Measurements from ENCODE around the gene FFAR4. TPM values are rescaled to one million over a fixed set of nuclear protein-coding genes. Genes with fewer than 3 reads are reported as not detected.
A peak's percentile ranks its signal among the peaks of the same experiment; 100 is the strongest.

FFAR4 gene
- total RNA-seq, 1 experiment from 2014 or later: 0.92 TPM

DNA sequence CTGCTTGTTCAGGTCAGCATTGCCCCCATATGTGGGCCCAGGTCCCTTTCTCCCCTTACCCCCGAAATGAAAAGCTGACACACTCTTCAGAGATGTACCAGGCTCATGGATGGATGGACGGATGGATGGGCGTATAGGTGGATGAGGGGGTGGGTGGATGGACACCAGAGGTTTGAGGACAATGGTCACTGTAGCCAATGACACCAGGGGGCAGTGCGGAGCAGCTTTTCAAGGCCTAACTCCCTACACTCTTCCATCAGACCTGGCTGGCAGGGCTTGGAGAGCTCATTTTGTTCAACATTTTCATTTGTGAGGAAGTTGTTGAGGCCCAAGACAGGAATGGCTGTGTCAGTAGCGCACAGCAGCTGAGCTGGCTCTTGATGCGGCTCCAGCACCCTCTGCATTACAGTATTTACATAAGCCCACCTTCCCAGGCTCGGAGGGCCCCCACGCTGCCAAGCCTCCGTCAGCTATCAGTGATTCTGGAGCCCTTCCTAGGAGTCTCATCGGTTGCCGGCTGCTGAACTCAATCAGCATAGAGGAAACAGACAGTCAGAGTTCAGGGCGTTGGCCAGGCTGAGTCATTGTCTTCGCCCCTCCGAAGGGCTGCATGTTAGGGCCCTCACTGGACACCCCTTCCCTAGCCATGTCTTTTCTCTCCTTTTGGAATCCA, 11.6 kb upstream of the FFAR4 start:
- TF ChIP-seq, protein P1, sequence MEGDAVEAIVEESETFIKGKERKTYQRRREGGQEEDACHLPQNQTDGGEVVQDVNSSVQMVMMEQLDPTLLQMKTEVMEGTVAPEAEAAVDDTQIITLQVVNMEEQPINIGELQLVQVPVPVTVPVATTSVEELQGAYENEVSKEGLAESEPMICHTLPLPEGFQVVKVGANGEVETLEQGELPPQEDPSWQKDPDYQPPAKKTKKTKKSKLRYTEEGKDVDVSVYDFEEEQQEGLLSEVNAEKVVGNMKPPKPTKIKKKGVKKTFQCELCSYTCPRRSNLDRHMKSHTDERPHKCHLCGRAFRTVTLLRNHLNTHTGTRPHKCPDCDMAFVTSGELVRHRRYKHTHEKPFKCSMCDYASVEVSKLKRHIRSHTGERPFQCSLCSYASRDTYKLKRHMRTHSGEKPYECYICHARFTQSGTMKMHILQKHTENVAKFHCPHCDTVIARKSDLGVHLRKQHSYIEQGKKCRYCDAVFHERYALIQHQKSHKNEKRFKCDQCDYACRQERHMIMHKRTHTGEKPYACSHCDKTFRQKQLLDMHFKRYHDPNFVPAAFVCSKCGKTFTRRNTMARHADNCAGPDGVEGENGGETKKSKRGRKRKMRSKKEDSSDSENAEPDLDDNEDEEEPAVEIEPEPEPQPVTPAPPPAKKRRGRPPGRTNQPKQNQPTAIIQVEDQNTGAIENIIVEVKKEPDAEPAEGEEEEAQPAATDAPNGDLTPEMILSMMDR (IDR thresholded peaks at IDR 0.05): peak; percentile 91
- TF ChIP-seq SIN3A (IDR thresholded peaks at IDR 0.05; ENCODE audit: borderline replicate concordance, insufficient read depth, low read depth, low read length): no peak
- no peaks in the 10 kb centered on the region for H3K36me3 ChIP-seq (ENCODE audit: control insufficient read depth, insufficient read depth, low read length)
- POLR2A ChIA-PET: interaction anchor here (0.5 to 0.6 kb wide), 2 partner anchors 116 to 253 kb away, joined by 3 read pairs; no protein-coding TSS in a partner anchor
- intact Hi-C loops (cut with micrococcal nuclease; ENCODE audit: unreplicated experiment) (loop anchor here (1.0 to 10.0 kb wide), 2 partner anchors 125 to 260 kb away; no protein-coding TSS in a partner anchor), in situ Hi-C loops (cut with HindIII; ENCODE audit: low pct_unique_long_range_greater_than_20kb, low sequenced_read_pairs) (no loop called here)
- DNase-seq (ENCODE audit: low read depth, low spot score): peak; percentile 53
- ATAC-seq: peak; percentile 96
- H3K4me1 ChIP-seq (ENCODE audit: control insufficient read depth, insufficient read depth, low read length): no peaks in the 10 kb centered on the region
- H3K27me3 ChIP-seq (ENCODE audit: control insufficient read depth, insufficient read depth, low read length): no peaks in the 10 kb centered on the region
- no peaks in the 10 kb centered on the region for H3K9me3 ChIP-seq (ENCODE audit: control insufficient read depth, insufficient read depth, low read depth, low read length)
- CTCF ChIA-PET: interaction anchor here (0.6 to 1.9 kb wide), 14 partner anchors 9 to 263 kb away, joined by 3 to 24 read pairs (median 4); partner anchors contain the start of gene FRA10AC1
- no TSS peak for BruUV-seq (replicated peaks)
- H3K27ac ChIP-seq (ENCODE audit: low read length): no peak overlapping the region
- no peak overlapping the region for H3K4me3 ChIP-seq (ENCODE audit: low read depth in 2 of 2, low read length in 2 of 2)

DNA sequence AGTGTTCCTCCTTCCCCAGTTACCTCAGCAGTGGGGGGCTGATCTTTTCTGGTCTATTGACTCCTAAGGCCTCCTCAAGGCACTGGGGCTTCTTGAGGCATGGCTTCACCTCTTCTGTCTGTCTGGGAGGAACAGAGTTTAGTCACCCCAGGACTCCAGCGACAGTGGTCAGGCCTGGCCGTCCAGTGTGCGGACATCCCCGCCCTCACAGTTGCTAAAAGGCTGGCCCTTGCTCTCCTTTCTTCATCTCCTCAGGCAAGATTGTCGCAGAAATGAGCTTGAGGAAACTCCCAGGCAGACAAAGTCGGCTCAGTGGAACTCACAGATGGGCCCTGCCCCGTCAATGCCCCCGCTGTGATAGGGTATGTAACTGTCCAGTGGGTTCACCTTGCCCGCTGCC, 7.0 kb upstream of the FFAR4 start:
- ATAC-seq (no peak), DNase-seq (ENCODE audit: low read depth, low spot score) (no peak)
- ChIA-PET POLR2A (no interaction called here), CTCF (no interaction called here)
- H3K36me3 ChIP-seq (ENCODE audit: control insufficient read depth, insufficient read depth, low read length): no peaks in the 10 kb centered on the region
- no peaks in the 10 kb centered on the region for H3K27me3 ChIP-seq (ENCODE audit: control insufficient read depth, insufficient read depth, low read length)
- TF ChIP-seq, protein P1 (IDR thresholded peaks at IDR 0.05): no peak
- no peak for TF ChIP-seq SIN3A (IDR thresholded peaks at IDR 0.05; ENCODE audit: borderline replicate concordance, insufficient read depth, low read depth, low read length)
- intact Hi-C loops (cut with micrococcal nuclease; ENCODE audit: unreplicated experiment) (loop anchor here (10.0 kb wide), 1 partner anchor 255 kb away; no protein-coding TSS in a partner anchor), in situ Hi-C loops (cut with HindIII; ENCODE audit: low pct_unique_long_range_greater_than_20kb, low sequenced_read_pairs) (no loop called here)
- H3K4me3 ChIP-seq (ENCODE audit: low read depth in 2 of 2, low read length in 2 of 2): no peak overlapping the region
- no peaks in the 10 kb centered on the region for H3K4me1 ChIP-seq (ENCODE audit: control insufficient read depth, insufficient read depth, low read length)
- H3K9me3 ChIP-seq (ENCODE audit: control insufficient read depth, insufficient read depth, low read depth, low read length): no peaks in the 10 kb centered on the region
- BruUV-seq (replicated peaks): no TSS peak
- H3K27ac ChIP-seq (ENCODE audit: low read length): no peak overlapping the region

DNA sequence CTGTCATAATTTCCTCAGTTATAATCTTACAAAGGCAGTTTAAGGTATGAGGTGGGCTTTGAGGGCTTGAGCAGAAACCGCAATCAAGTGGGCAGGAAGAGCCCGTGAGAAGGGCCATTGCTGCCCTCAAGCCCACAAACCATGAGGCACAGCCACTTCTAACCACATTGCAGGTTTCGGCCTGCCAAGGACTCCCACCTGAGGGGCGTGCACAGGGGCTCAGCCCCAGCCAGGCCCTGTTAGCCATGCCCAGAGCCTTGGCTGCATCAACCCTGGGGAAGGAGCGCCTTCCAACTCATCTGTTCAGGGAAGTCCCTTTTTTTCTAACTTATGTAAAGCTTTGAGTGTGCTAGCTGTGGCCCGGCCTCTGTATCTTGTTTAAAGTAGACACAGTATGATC, 5.9 kb upstream of the FFAR4 start:
- CTCF ChIA-PET: no interaction called here
- no TSS peak for BruUV-seq (replicated peaks)

More for the DNA sequence above, 5.9 kb upstream of the FFAR4 start:
- ATAC-seq: no peak
- no peaks in the 10 kb centered on the region for H3K9me3 ChIP-seq (ENCODE audit: control insufficient read depth, insufficient read depth, low read depth, low read length)
- peaks cover 1% of the 10 kb centered on the region; the same call in 1 of the 2 replicates for H3K27me3 ChIP-seq (ENCODE audit: control insufficient read depth, insufficient read depth, low read length)
- H3K4me1 ChIP-seq (ENCODE audit: control insufficient read depth, insufficient read depth, low read length): no peaks in the 10 kb centered on the region
- H3K4me3 ChIP-seq (ENCODE audit: low read depth in 2 of 2, low read length in 2 of 2): no peak overlapping the region
- intact Hi-C loops (cut with micrococcal nuclease; ENCODE audit: unreplicated experiment): no loop called here
- H3K27ac ChIP-seq (ENCODE audit: low read length): no peak overlapping the region
- DNase-seq (ENCODE audit: low read depth, low spot score): no peak
- TF ChIP-seq, protein P1 (IDR thresholded peaks at IDR 0.05): no peak
- TF ChIP-seq POLR2AphosphoS5 (IDR thresholded peaks at IDR 0.05; ENCODE audit: low read depth, low read length) (no peak), TCF7L2 (IDR thresholded peaks at IDR 0.05; ENCODE audit: low read depth, low read length) (no peak), SIN3A (IDR thresholded peaks at IDR 0.05; ENCODE audit: borderline replicate concordance, insufficient read depth, low read depth, low read length) (no peak)
- TF ChIP-seq, protein P2, sequence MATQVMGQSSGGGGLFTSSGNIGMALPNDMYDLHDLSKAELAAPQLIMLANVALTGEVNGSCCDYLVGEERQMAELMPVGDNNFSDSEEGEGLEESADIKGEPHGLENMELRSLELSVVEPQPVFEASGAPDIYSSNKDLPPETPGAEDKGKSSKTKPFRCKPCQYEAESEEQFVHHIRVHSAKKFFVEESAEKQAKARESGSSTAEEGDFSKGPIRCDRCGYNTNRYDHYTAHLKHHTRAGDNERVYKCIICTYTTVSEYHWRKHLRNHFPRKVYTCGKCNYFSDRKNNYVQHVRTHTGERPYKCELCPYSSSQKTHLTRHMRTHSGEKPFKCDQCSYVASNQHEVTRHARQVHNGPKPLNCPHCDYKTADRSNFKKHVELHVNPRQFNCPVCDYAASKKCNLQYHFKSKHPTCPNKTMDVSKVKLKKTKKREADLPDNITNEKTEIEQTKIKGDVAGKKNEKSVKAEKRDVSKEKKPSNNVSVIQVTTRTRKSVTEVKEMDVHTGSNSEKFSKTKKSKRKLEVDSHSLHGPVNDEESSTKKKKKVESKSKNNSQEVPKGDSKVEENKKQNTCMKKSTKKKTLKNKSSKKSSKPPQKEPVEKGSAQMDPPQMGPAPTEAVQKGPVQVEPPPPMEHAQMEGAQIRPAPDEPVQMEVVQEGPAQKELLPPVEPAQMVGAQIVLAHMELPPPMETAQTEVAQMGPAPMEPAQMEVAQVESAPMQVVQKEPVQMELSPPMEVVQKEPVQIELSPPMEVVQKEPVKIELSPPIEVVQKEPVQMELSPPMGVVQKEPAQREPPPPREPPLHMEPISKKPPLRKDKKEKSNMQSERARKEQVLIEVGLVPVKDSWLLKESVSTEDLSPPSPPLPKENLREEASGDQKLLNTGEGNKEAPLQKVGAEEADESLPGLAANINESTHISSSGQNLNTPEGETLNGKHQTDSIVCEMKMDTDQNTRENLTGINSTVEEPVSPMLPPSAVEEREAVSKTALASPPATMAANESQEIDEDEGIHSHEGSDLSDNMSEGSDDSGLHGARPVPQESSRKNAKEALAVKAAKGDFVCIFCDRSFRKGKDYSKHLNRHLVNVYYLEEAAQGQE (IDR thresholded peaks at IDR 0.05; ENCODE audit: insufficient read depth in 1 of 2, low read depth in 2 of 2, low read length in 1 of 2): no peak
- H3K36me3 ChIP-seq (ENCODE audit: control insufficient read depth, insufficient read depth, low read length): no peaks in the 10 kb centered on the region
- POLR2A ChIA-PET: no interaction called here
- in situ Hi-C loops (cut with HindIII; ENCODE audit: low pct_unique_long_range_greater_than_20kb, low sequenced_read_pairs): no loop called here

Data from Panc1 (cell line).